ENCODE results near the gene SP140L.
"Not testable (repeated sequence)": the region's sequence is repeated elsewhere in the genome, so short reads cannot be mapped to it uniquely, and the experiment has no call there.

Gene SP140L

DNA sequence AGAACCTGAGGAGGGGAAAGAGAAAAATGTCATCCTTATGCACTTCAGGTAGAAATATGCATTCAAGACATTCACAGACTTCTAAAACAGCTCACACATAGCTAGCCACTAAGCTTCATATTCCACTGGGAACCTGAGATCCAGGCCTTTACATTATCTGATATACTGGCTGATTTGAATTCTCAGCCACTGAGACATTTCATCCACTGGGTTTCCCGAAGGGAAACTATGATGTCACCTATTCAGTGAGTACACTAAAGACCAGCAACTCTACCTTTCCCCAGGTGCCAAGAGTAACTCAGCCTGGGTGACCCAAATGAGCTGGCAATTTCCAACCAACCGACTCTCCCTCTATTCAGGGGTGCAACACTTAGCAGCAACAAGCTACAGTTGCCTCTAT is 67.3 kb downstream of the SP140L start:
- no peak overlapping the region for H3K4me3 ChIP-seq (ENCODE audit: low read depth, low read length)
- peaks cover 21% of the 10 kb centered on the region for H3K27me3 ChIP-seq (ENCODE audit: insufficient read depth, low read depth, severe bottlenecking)
- no peak for DNase-seq
- TF ChIP-seq, protein P1, sequence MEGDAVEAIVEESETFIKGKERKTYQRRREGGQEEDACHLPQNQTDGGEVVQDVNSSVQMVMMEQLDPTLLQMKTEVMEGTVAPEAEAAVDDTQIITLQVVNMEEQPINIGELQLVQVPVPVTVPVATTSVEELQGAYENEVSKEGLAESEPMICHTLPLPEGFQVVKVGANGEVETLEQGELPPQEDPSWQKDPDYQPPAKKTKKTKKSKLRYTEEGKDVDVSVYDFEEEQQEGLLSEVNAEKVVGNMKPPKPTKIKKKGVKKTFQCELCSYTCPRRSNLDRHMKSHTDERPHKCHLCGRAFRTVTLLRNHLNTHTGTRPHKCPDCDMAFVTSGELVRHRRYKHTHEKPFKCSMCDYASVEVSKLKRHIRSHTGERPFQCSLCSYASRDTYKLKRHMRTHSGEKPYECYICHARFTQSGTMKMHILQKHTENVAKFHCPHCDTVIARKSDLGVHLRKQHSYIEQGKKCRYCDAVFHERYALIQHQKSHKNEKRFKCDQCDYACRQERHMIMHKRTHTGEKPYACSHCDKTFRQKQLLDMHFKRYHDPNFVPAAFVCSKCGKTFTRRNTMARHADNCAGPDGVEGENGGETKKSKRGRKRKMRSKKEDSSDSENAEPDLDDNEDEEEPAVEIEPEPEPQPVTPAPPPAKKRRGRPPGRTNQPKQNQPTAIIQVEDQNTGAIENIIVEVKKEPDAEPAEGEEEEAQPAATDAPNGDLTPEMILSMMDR (IDR thresholded peaks at IDR 0.05; ENCODE audit: low read depth, low read length) = no peak
- no peaks in the 10 kb centered on the region for H3K36me3 ChIP-seq
- H3K9me3 ChIP-seq (ENCODE audit: severe bottlenecking) = no peaks in the 10 kb centered on the region
- no peak overlapping the region for H3K27ac ChIP-seq

GRCh38 chr2:230398698-230399097 is 71.7 kb downstream of the SP140L start:
- DNase-seq = not testable (repeated sequence)

DNA sequence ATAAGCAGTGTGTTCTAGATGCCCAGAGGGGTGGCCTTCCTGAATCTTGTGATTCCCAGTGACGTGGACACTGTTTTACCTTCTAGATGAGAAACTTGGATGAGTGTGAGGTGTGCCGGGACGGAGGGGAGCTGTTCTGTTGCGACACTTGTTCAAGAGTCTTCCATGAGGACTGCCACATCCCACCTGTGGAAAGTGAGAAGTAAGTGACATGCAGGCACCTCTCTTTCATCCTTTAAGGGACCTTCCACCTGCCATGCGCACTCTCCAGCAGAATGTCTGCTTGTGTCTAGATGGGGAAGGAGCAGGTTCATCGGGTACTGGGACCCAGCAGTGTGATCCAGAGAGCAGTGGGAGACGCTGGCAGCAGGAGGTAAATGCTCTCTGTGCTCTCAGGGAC is 73.0 kb downstream of the SP140L start:
- H3K27ac ChIP-seq = no peak overlapping the region
- H3K27me3 ChIP-seq (ENCODE audit: insufficient read depth, low read depth, severe bottlenecking) = peaks cover 35% of the 10 kb centered on the region
- H3K9me3 ChIP-seq (ENCODE audit: severe bottlenecking) = no peaks in the 10 kb centered on the region
- no peak for DNase-seq
- TF ChIP-seq, protein P1 (IDR thresholded peaks at IDR 0.05; ENCODE audit: low read depth, low read length) = no peak
- H3K36me3 ChIP-seq = no peaks in the 10 kb centered on the region
- no peak overlapping the region for H3K4me3 ChIP-seq (ENCODE audit: low read depth, low read length)

More at GRCh38 chr2:230398698-230399097, 71.7 kb downstream of the SP140L start:
- not testable (repeated sequence) for H3K27ac ChIP-seq; H3K4me3 ChIP-seq (ENCODE audit: low read depth, low read length); H3K36me3 ChIP-seq; H3K9me3 ChIP-seq (ENCODE audit: severe bottlenecking)
- peaks cover 28% of the 10 kb centered on the region for H3K27me3 ChIP-seq (ENCODE audit: insufficient read depth, low read depth, severe bottlenecking)

DNA sequence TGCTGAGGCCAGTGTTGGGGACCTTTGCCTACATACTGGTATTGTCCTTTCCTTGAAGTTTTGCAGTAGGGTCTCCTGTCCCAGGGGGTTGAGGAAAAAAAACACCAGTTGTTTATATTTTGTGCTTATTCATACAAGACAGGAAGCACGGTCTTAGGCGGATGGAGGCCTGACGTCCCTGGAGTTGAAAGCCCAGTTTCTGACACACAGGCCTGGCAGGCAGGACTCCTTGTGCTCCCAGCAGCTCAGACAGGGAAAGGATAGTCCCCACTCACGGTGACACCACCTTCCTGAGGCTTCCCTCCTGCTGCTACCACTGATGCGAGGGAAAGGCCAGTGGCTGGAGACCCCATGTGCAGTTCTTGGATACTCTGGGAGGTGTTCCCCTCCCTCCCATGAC is 73.5 kb downstream of the SP140L start:
- Histone ChIP-seq H3K4me3 (ENCODE audit: low read depth, low read length) (no peak overlapping the region), H3K36me3 (no peaks in the 10 kb centered on the region), H3K9me3 (ENCODE audit: severe bottlenecking) (no peaks in the 10 kb centered on the region), H3K27ac (no peak overlapping the region), H3K27me3 (ENCODE audit: insufficient read depth, low read depth, severe bottlenecking) (peaks cover 37% of the 10 kb centered on the region)
- TF ChIP-seq, protein P1 (IDR thresholded peaks at IDR 0.05; ENCODE audit: low read depth, low read length) = no peak
- DNase-seq = no peak

GRCh38 chr2:230401026-230401425 is 74.0 kb downstream of the SP140L start:
- not testable (repeated sequence) for DNase-seq; H3K9me3 ChIP-seq (ENCODE audit: severe bottlenecking); H3K36me3 ChIP-seq; H3K27ac ChIP-seq; H3K4me3 ChIP-seq (ENCODE audit: low read depth, low read length)
- peaks cover 41% of the 10 kb centered on the region for H3K27me3 ChIP-seq (ENCODE audit: insufficient read depth, low read depth, severe bottlenecking)

GRCh38 chr2:230403746-230404145 is 76.8 kb downstream of the SP140L start:
- H3K9me3 ChIP-seq (ENCODE audit: severe bottlenecking) = no peaks in the 10 kb centered on the region
- H3K4me3 ChIP-seq (ENCODE audit: low read depth, low read length) = no peak overlapping the region
- no peak for DNase-seq
- H3K27ac ChIP-seq = no peak overlapping the region
- peaks cover 55% of the 10 kb centered on the region for H3K27me3 ChIP-seq (ENCODE audit: insufficient read depth, low read depth, severe bottlenecking)
- TF ChIP-seq, protein P1 (IDR thresholded peaks at IDR 0.05; ENCODE audit: low read depth, low read length) = no peak
- H3K36me3 ChIP-seq = no peaks in the 10 kb centered on the region

GRCh38 chr2:230405824-230406223 is 78.8 kb downstream of the SP140L start:
- Histone ChIP-seq H3K9me3 (ENCODE audit: severe bottlenecking) (no peaks in the 10 kb centered on the region), H3K27me3 (ENCODE audit: insufficient read depth, low read depth, severe bottlenecking) (peaks cover 55% of the 10 kb centered on the region), H3K36me3 (no peaks in the 10 kb centered on the region), H3K4me3 (ENCODE audit: low read depth, low read length) (no peak overlapping the region), H3K27ac (no peak overlapping the region)
- DNase-seq = no peak
- TF ChIP-seq, protein P1 (IDR thresholded peaks at IDR 0.05; ENCODE audit: low read depth, low read length) = no peak
